ENCODE data around the gene UQCC3.
"Not testable (repeated sequence)": the region's sequence is repeated elsewhere in the genome, so short reads cannot be mapped to it uniquely, and the experiment has no call there.

Gene UQCC3

GRCh38 chr11:62665599-62666258 is 5.7 kb upstream of the UQCC3 start:
- DNase-seq: peak; percentile 64

DNA sequence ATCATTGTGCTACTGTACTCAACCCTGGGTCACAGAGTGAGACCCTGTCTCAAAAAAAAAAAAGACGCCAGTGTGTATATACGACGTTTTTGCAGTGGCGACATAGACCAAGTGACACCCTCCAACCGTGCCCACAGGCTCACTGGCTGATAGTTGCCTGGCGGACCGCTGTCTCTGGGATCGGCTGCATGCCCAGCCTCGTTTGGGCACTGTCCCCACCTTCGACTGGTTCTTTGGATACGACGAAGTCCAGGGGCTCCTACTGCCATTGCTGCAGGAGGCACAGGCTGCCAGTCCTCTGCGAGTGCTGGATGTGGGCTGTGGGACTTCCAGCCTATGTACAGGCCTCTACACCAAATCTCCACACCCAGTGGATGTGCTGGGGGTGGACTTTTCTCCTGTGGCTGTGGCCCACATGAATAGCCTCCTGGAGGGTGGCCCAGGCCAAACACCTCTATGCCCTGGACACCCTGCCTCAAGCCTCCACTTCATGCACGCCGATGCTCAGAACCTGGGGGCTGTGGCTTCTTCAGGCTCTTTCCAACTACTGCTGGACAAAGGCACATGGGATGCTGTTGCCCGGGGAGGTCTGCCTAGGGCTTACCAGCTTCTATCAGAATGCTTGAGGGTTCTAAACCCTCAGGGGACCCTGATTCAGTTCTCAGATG is 5.1 kb upstream of the UQCC3 start:
- no peak for DNase-seq

GRCh38 chr11:62667460-62667859 is 4.0 kb upstream of the UQCC3 start:
- no peak for DNase-seq

DNA sequence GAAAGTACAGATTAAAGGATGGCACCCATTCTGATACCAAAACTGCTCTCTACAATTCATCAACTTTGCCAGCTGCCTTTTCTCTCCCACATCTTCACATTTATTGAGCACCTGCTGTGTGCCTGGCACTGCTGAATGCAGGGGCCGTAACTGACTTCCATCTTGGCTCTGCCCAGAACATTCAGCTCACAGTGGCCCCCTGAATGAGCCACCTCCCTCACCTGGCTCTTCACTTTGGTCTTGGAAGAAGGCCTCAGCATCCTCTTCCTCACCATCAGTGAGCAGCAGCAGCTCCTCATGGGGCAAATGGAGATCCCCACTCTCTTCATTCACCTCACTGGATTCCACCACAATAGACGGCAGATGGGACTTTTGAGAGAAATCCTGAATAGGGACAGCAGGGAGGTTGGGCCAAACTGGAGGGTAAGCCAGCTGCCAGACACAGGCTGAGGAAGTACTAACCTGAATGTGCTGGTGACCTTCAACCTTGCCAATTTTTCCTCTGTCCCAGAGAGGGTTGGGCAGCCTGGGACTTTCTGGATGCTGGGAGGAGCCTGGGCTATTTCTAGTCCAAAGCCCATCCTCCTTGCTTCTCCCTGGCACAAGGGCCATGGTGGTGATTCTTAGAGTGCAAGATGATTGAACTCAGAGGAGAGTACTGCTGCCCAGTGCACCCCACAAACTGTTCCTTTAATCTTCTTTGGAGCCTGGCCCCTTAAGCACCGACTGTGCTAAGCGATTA is 1.9 kb upstream of the UQCC3 start:
- no peak for DNase-seq

GRCh38 chr11:62671236-62671607 is 251 bp upstream of the UQCC3 start:
- no peak for DNase-seq

GRCh38 chr11:62673196-62673525 is 1.7 kb downstream of the UQCC3 start:
- no peak for DNase-seq

- not testable (repeated sequence) for DNase-seq
Observed at GRCh38 chr11:62675415-62675814, 3.9 kb downstream of the UQCC3 start.

GRCh38 chr11:62676698-62677097 is 5.2 kb downstream of the UQCC3 start:
- no peak for DNase-seq

DNA sequence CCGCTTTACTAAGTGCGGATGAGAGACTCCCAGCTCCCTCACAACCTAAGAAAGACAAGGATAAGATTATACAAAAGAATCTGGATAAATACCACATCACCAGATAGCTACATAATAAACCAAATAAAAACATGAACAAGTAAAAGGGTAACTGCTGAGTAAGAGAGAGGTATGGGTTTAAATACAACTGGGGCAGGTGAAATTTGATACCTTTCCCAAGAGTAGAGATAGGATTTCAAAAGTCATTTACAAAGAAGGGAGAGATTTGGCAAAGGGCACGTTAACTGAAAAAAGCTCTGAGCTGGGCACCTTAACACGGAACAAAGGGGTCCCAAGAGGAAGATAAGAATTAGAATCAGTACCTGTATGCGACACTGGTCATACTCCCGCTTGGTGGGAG is 5.7 kb downstream of the UQCC3 start:
- DNase-seq: no peak

DNA sequence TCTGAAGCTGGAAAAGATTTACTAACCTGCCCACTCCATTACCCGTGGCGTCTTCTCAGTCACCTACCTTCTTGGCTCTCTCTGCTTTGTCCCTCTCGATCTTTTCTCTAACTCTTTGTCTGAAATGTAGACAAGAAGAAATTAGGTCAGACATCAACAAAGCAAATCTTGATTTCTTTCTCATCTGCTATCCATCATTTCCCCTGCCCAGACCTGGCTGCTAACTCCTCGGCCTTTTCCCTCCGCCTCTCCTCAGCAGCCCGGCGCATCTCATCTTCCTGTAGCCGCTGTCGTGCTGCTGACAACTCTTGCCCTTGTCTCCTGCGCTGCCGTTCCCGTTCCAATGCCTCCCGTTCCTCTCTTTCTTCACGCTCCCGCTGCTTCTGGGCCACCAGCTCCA is 6.2 kb downstream of the UQCC3 start:
- DNase-seq: no peak

DNA sequence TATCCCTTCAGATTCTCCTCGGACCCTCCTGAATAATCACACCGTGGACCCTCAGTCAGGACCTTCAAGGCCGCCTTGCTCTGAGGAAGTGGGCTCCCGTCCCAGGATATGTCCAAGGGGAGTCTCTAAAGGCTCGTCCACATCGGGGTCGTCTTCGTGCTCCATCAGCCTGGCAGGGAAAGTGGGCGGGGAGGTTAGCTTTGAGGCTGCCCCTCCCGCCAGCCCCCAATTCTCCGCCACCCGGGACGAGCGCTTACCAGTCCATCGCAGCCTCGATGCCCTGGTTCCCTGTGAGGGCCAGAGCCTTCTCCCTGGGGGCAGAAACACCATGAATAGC is 6.9 kb downstream of the UQCC3 start:
- DNase-seq: no peak

DNA sequence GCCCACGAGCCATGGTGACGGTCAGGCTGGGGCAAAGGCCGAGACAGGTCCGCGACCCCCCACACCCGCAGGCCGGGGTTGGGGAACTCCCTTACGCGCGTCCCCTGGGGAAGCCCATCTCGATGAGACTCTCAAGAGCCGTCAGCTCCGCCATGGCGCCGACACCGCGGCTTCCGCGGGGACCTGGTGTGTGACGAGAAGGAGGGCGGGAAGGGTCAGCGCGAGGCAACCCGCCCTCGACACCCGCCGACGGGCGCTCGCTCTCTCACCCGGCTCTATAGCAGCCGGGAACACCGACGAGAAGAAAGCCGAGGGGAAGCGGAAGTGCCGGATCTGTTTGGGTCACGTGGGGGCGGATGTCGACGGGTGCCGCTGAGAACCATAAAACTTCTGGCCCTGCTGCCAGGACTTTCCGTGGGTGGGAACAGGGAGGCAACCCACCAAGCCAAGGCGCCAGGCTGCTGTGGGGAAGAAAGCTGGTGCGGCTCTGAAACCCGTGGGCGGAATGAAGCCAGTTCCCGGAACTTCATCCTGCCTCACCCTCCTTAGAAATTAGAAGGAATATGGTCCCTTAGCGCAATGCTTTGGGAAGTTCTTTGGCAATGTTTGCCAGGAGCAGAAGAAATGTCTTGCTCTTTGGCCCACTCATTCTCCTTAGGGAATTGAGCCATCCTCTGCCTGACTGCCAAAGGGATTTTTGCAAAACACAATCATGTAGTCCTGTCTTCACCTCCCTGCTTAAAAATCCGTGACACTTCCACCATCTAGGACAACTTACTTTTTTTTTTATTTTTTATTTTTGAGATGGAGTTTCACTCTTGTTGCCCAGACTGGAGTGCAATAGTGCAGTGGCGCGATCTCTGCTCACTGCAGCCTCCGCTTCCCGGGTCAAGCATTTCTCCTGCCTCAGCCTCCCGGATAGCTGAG is 7.6 kb downstream of the UQCC3 start, which contains the start of gene UBXN1:
Gene UBXN1 (minus strand): TSS at position 304 of the 927 bp plus-strand sequence. CDS start 150 bp downstream, at position 154.
- DNase-seq: peak; percentile 84

- peak; percentile 33 for DNase-seq
Observed at GRCh38 chr11:62680825-62681240, 9.4 kb downstream of the UQCC3 start.

- DNase-seq: no peak
Observed at GRCh38 chr11:62682518-62682917, 11.0 kb downstream of the UQCC3 start.

DNA sequence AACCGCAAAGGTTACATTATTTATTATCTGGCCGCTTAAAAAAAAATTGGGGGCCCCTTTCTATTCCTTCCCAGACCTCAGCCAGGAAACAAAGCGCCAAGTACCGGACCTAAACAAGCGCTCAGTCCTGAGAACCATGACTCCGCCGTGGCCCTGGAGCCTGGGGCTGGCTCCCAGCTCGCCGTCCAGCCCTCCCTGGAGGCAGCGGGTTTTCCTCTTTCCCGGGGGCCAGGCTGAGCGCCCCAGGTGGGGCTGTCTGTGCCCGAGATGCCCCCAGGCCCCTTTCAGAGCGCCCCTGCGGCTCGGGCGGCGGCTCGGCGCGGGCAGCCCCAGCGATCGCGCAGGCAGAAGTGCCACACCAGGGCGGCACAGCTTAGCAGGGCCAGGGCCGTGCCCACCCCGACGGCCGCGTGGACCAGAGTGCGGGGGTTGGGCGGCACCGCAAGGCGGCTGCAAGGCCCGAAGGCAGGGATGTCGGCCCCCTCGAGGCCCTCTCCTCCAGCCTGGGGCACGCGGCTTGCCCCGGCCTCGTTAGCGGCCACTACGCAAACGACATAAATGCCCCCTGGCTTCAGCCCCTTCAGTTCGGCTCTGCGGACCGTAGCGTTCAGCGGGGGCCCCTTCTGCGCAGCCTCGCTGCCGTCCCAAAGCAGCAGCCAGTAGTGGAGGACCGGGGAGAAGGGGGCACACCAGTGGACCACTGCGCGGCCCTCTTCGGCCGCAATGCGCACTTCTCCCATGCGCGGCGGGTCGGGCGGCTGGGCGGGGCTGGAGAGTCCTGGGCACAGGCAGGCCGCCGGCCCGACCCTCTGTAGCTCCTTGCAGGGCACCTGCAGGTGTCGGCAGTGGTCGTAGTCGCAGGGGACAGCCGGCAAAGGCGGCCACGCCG is 16.3 kb downstream of the UQCC3 start:
- no peak for DNase-seq

DNA sequence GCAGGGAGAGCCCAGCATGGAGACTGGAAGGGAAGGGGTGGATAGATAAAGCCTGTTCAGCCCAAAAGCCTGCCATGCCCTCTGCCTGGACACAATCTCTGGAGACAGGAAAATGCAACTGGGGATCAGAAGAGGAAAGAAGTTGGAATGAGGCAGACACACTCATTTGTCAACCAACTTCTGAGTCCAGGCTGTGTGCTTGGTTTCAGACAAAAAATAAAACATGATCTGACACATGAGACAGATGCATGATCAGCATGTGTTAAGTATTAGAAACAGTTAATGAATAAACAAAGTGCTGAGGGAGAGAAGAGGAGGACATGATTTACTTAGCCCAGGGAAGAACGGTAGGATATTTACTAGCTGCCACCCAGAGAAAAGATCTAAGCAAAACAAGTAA is 17.0 kb downstream of the UQCC3 start:
- no peak for DNase-seq

GRCh38 chr11:62689421-62690183 is 18.1 kb downstream of the UQCC3 start, which contains the start of gene LRRN4CL:
LRRN4CL (minus strand) TSS chr11:62689530; CDS start chr11:62688508, 1,022 bp downstream.
- DNase-seq: no peak

DNA sequence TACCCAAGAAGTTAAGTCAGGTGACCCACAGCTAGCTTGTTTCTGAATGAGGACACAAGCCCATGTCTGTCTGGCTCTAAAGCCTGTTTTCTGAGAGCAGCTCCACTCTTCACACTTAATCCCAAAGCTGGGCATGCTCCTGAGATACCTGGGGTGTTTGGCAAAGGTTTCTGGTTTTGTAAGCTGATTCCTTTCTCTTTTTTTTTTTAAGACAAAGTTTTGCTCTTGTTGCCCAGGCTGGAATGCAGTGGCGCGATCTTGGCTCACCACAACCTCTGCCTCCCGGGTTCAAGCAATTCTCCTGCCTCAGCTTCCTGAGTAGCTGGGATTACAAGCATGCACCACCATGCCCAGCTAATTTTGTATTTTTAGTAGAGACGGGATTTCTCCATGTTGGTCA is 22.2 kb downstream of the UQCC3 start:
- not testable (repeated sequence) for DNase-seq

DNA sequence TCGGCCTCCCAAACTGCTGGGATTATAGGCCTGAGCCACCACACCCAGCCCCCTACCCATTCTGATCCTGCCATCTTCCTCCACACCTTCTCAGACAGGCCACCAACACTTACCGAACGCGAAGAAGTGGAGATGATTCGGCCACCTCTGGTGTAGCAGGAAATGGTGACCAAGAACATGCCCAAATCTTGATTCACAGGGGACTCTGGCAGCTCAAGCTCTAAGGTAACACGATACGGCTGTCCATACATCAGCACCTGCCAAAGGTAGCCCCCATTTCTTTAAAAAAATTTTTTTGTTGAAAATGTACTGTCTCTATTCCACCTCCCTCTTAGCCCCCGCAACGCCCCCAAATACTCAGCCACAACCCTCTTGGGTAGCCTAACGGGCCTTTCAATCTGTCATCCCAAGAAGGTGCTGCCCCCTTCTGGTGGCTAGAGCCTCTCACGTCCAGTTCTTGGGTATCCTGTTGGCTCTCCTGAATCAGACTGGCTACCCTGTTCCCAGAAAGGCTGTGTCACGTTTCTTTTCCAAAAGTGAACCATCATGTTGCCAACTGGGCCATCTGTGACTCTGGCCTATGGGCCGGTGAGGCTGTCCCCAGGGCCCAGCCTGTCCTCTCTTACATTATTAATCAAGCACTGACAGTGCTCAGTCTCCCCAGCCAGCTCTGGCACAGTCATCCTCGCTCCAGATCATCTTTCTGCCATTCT is 23.1 kb downstream of the UQCC3 start:
- peak; percentile 77 for DNase-seq

DNA sequence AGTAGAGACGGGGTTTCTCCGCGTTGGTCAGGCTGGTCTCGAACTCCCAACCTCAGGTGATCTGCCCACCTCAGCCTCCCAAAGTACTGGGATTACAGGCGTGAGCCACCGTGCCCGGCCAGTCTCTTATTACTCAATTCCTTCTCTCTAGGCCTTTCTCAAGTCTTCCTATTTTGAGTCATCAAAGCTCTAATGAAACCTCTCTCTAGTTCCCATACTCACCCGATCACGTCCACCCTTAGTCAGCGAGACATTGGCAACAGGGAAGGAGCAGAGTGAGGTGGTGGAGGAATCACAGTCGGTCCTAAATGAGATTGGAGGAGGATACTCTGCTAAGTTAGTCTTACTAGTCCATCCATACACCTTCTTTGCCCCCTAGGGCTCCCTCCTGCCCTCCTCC is 30.8 kb downstream of the UQCC3 start:
- DNase-seq: peak; percentile 30

Data from CD4-positive, alpha-beta T cell treated with Interleukin-15 for 1 hour (primary cell).